Trophoblast cell (in vitro differentiated cells and primary cell): ENCODE data around the gene BMP4.
"Not testable (repeated sequence)": the region's sequence is repeated elsewhere in the genome, so short reads cannot be mapped to it uniquely, and the experiment has no call there.

ENCODE experiments used
- DNase-seq, 2 donors: peaks; one replicate each; pipeline ENCODE4 v3.0.0-alpha.2; 2016
- H2AFZ ChIP-seq: 2 replicates; pipeline ENCODE4 v1.6.1; 2013; ENCODE audit warnings: low read length, moderate library complexity, mild to moderate bottlenecking; ENCODE audit not compliant: insufficient read depth, poor library complexity
- H2AK5ac ChIP-seq: 2 replicates; pipeline ENCODE4 v1.6.1; 2013; ENCODE audit warnings: mild to moderate bottlenecking, low read length
- H2BK120ac ChIP-seq: 2 replicates; pipeline ENCODE4 v1.6.1; 2013; ENCODE audit warnings: low read length, mild to moderate bottlenecking, moderate library complexity; ENCODE audit not compliant: insufficient read depth, poor library complexity
- H2BK12ac ChIP-seq: 2 replicates; pipeline ENCODE4 v1.6.1; 2013; ENCODE audit warnings: mild to moderate bottlenecking, low read length, moderate library complexity
- H2BK5ac ChIP-seq: 2 replicates; pipeline ENCODE4 v1.6.1; 2013; ENCODE audit warnings: low read length, low read depth, moderate library complexity, mild to moderate bottlenecking; ENCODE audit not compliant: poor library complexity
- H3K14ac ChIP-seq: 2 replicates; pipeline ENCODE4 v1.6.1; 2013; ENCODE audit warnings: mild to moderate bottlenecking, low read length
- H3K18ac ChIP-seq: 2 replicates; pipeline ENCODE4 v1.6.1; 2013; ENCODE audit warnings: mild to moderate bottlenecking, low read length
- H3K23ac ChIP-seq: 2 replicates; pipeline ENCODE4 v1.6.1; 2013; ENCODE audit warnings: low read length
- H3K27ac ChIP-seq: 2 replicates; pipeline ENCODE4 v1.5.1; 2013; ENCODE audit warnings: low read depth, mild to moderate bottlenecking, inconsistent platforms, low read length, moderate library complexity
- H3K27me3 ChIP-seq: 2 replicates; pipeline ENCODE4 v1.6.1; 2013; ENCODE audit warnings: inconsistent platforms, mild to moderate bottlenecking, low read length, moderate library complexity; ENCODE audit not compliant: insufficient read depth
- H3K36me3 ChIP-seq, 2 experiments: 1 replicate in 1 of 2; 2 replicates in 1 of 2; pipeline ENCODE4 v1.6.1; 2013; ENCODE audit warnings: low read length in 2 of 2, mild to moderate bottlenecking in 2 of 2, moderate library complexity in 1 of 2; ENCODE audit not compliant: insufficient read depth in 2 of 2, control insufficient read depth in 1 of 2
- H3K4ac ChIP-seq: 2 replicates; pipeline ENCODE4 v1.6.1; 2013; ENCODE audit warnings: low read depth, mild to moderate bottlenecking, low read length, moderate library complexity
- H3K4me1 ChIP-seq, 2 experiments: 1 replicate in 1 of 2; 2 replicates in 1 of 2; pipeline ENCODE4 v1.6.1; 2013; ENCODE audit warnings: low read length in 2 of 2, mild to moderate bottlenecking in 2 of 2, moderate library complexity in 1 of 2; ENCODE audit not compliant: insufficient read depth in 2 of 2, control insufficient read depth in 1 of 2
- H3K4me2 ChIP-seq: 2 replicates; pipeline ENCODE4 v1.6.1; 2013; ENCODE audit warnings: inconsistent platforms, mild to moderate bottlenecking, low read length, moderate library complexity
- H3K4me3 ChIP-seq: 2 replicates; pipeline ENCODE4 v1.5.1; 2013; ENCODE audit warnings: mild to moderate bottlenecking, low read depth, low read length, inconsistent platforms
- H3K79me1 ChIP-seq: one replicate; pipeline ENCODE4 v1.6.1; 2013; ENCODE audit warnings: low read length
- H3K79me2 ChIP-seq: 2 replicates; pipeline ENCODE4 v1.6.1; 2013; ENCODE audit warnings: low read length, mild to moderate bottlenecking; ENCODE audit not compliant: control insufficient read depth, insufficient read depth, poor library complexity
- H3K9ac ChIP-seq: 2 replicates; pipeline ENCODE4 v1.6.1; 2013; ENCODE audit warnings: mild to moderate bottlenecking, low read length
- H3K9me3 ChIP-seq: 2 replicates; pipeline ENCODE4 v1.6.1; 2013; ENCODE audit warnings: low read depth, mild to moderate bottlenecking, control low read depth, inconsistent platforms, low read length; ENCODE audit not compliant: insufficient read depth
- H4K12ac ChIP-seq: 2 replicates; pipeline ENCODE4 v1.6.1; 2013; ENCODE audit warnings: low read depth, mild to moderate bottlenecking, low read length, moderate library complexity
- H4K8ac ChIP-seq: 2 replicates; pipeline ENCODE4 v1.6.1; 2013; ENCODE audit warnings: low read depth, mild to moderate bottlenecking, low read length, moderate library complexity
- H4K91ac ChIP-seq: one replicate; pipeline ENCODE4 v1.6.1; 2013; ENCODE audit warnings: low read depth, mild to moderate bottlenecking, low read length, moderate library complexity
- WGBS: extraction: QIAGEN DNeasy Blood & Tissue Kit; methylation state at CpG from one replicate; pipeline ENCODE4 v1.1.7; 2013; ENCODE audit warnings: missing lambda C conversion rate; ENCODE audit not compliant: insufficient read length, insufficient coverage; ENCODE audit errors: extremely low coverage; 5-methylcytosine and 5-hydroxymethylcytosine counted together

BMP4 gene

DNA sequence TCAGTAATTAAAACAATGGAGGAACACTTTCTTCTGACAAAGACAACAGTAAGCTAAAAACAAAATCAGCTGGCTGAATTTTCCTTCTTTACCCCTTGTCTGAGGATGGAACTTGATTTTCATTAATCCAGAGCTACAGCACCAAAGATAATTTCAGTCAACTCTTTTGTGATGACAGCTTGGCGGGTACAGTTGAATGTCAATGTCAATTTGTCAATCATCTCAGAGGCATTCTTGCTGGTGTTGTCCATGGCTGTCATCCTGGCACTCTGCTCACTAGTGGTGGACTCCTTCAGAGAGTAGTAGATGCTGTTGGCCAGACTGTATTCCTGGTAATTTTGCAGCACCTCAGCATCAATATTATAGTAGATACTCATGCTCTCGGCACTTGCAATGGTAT lies 34.4 kb upstream of the BMP4 start:
- Histone ChIP-seq H3K4ac (no peak overlapping the region), H3K9me3 (peaks cover 2% of the 10 kb centered on the region), H3K27ac (no peak overlapping the region), H4K8ac (no peak overlapping the region), H3K18ac (no peak overlapping the region), H2AFZ (no peak overlapping the region), H4K91ac (no peak overlapping the region), H2BK120ac (no peak overlapping the region), H3K23ac (no peak overlapping the region), H3K14ac (no peak overlapping the region), H4K12ac (no peak overlapping the region), H3K9ac (no peak overlapping the region), H3K79me2 (no peaks in the 10 kb centered on the region), H3K79me1 (no peaks in the 10 kb centered on the region), H2AK5ac (no peak overlapping the region), H3K4me2 (no peak overlapping the region), H3K36me3 (no peaks in the 10 kb centered on the region), H3K27me3 (no peaks in the 10 kb centered on the region), H3K4me1 (no peaks in the 10 kb centered on the region), H2BK5ac (no peak overlapping the region), H3K4me3 (no peak overlapping the region), H2BK12ac (no peak overlapping the region)
- DNase-seq: no peak
- WGBS: no CpG with 5 or more reads among the region's 2 CpGs

GRCh38 chr14:53986718-53987117 lies 30.1 kb upstream of the BMP4 start:
- not testable (repeated sequence) for H2BK5ac ChIP-seq, H2BK12ac ChIP-seq, H3K4me2 ChIP-seq, H4K12ac ChIP-seq, H3K4me1 ChIP-seq, H3K4me3 ChIP-seq, H3K23ac ChIP-seq, H3K9ac ChIP-seq, H2AK5ac ChIP-seq, H3K4ac ChIP-seq, H3K79me2 ChIP-seq, H3K9me3 ChIP-seq, H3K27me3 ChIP-seq, H3K36me3 ChIP-seq, H4K8ac ChIP-seq, H3K14ac ChIP-seq, DNase-seq, H2AFZ ChIP-seq, H4K91ac ChIP-seq, H3K18ac ChIP-seq, H2BK120ac ChIP-seq, H3K27ac ChIP-seq, H3K79me1 ChIP-seq
- no CpG with 5 or more reads among the region's 3 CpGs for WGBS

- H3K4me1 ChIP-seq, H2BK5ac ChIP-seq, DNase-seq, H3K9ac ChIP-seq, H4K12ac ChIP-seq, H3K23ac ChIP-seq, H3K79me1 ChIP-seq, H4K8ac ChIP-seq, H2BK120ac ChIP-seq, H3K4me2 ChIP-seq, H2AFZ ChIP-seq, H2BK12ac ChIP-seq, H3K36me3 ChIP-seq, H3K14ac ChIP-seq, H3K4ac ChIP-seq, H3K9me3 ChIP-seq, H3K27me3 ChIP-seq, H3K4me3 ChIP-seq, H4K91ac ChIP-seq, H3K18ac ChIP-seq, H3K27ac ChIP-seq, H2AK5ac ChIP-seq, H3K79me2 ChIP-seq: not testable (repeated sequence)
- WGBS: no CpG with 5 or more reads among the region's 2 CpGs
Observed at GRCh38 chr14:53984958-53985357, 28.3 kb upstream of the BMP4 start.

DNA sequence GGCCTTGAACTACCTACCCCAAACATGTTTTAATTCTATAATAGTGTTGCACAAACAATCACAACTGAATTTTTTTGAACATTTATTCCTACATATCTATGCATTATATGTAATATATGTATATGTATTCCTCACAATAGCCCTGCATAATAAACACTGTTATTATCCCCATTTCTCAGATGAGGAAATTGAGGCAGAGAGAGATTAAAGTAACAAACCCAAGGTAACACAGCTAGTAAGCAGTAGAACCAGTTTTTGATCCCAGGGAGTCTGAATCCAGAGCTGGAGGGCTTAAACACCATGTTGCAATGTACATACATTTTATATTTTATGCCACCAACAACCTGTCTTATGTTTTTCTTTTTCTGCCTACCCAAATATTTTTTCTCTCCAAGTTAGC lies 26.5 kb upstream of the BMP4 start:
- H3K4me3 ChIP-seq: no peak overlapping the region
- no peak overlapping the region for H3K18ac ChIP-seq
- no peak overlapping the region for H2BK120ac ChIP-seq
- H3K79me1 ChIP-seq: peaks cover 2% of the 10 kb centered on the region
- no peaks in the 10 kb centered on the region for H3K27me3 ChIP-seq
- no peak overlapping the region for H3K4me2 ChIP-seq
- no peak overlapping the region for H3K9ac ChIP-seq
- H2AK5ac ChIP-seq: no peak overlapping the region
- H3K36me3 ChIP-seq: no peaks in the 10 kb centered on the region
- no peak overlapping the region for H3K27ac ChIP-seq
- no peak overlapping the region for H4K91ac ChIP-seq
- H4K8ac ChIP-seq: no peak overlapping the region
- no peak overlapping the region for H3K14ac ChIP-seq
- H3K79me2 ChIP-seq: no peaks in the 10 kb centered on the region
- H2BK12ac ChIP-seq: no peak overlapping the region
- no peak overlapping the region for H3K23ac ChIP-seq
- no peak overlapping the region for H2AFZ ChIP-seq
- H4K12ac ChIP-seq: no peak overlapping the region
- no peak for DNase-seq
- H2BK5ac ChIP-seq: no peak overlapping the region
- H3K9me3 ChIP-seq: peaks cover 7% of the 10 kb centered on the region
- peaks cover 4 to 13% of the 10 kb centered on the region in 2 experiments for H3K4me1 ChIP-seq
- H3K4ac ChIP-seq: no peak overlapping the region
